Endodermal cell (in vitro differentiated cells): ENCODE measurements around the gene KRTAP4-11. TPM values are rescaled to one million over a fixed set of nuclear protein-coding genes. Genes with fewer than 3 reads are reported as not detected.

Source experiments
- DNase-seq: peaks from one replicate; pipeline ENCODE4 v3.0.0-alpha.2; 2017
- H3K27ac ChIP-seq: 2 replicates; pipeline ENCODE4 v1.5.1; 2013; ENCODE audit warnings: mild to moderate bottlenecking, low read depth, low read length, moderate library complexity
- H3K27me3 ChIP-seq: 2 replicates; pipeline ENCODE4 v1.6.1; 2013; ENCODE audit warnings: mild to moderate bottlenecking, low read length, moderate library complexity; ENCODE audit not compliant: insufficient read depth, control insufficient read depth, poor library complexity, severe bottlenecking
- H3K36me3 ChIP-seq: 2 replicates; pipeline ENCODE4 v1.7.0; 2013; ENCODE audit warnings: mild to moderate bottlenecking, low read length, moderate library complexity; ENCODE audit not compliant: control insufficient read depth, insufficient read depth
- H3K4me1 ChIP-seq: one replicate; pipeline ENCODE4 v1.7.0; 2013; ENCODE audit warnings: low read length; ENCODE audit not compliant: control insufficient read depth, insufficient read depth
- H3K4me3 ChIP-seq: 2 replicates; pipeline ENCODE4 v1.5.1; 2013; ENCODE audit warnings: mild to moderate bottlenecking, low read length, moderate library complexity
- H3K9ac ChIP-seq: 2 replicates; pipeline ENCODE4 v1.6.1; 2013; ENCODE audit warnings: mild to moderate bottlenecking, low read length, moderate library complexity; ENCODE audit not compliant: poor library complexity, severe bottlenecking; ENCODE audit errors: extremely low read depth
- H3K9me3 ChIP-seq: 2 replicates; pipeline ENCODE4 v1.6.1; 2013; ENCODE audit warnings: mild to moderate bottlenecking, low read length, moderate library complexity; ENCODE audit not compliant: control insufficient read depth
- H3K27ac Mint-ChIP-seq: 2 replicates; pipeline ENCODE4 v1.8.0; 2020; ENCODE audit warnings: mixed read lengths
- H3K27me3 Mint-ChIP-seq: 2 replicates; pipeline ENCODE4 v1.8.0; 2021; ENCODE audit warnings: mild to moderate bottlenecking, mixed read lengths; ENCODE audit not compliant: insufficient read depth
- H3K36me3 Mint-ChIP-seq: 2 replicates; pipeline ENCODE4 v1.8.0; 2020; ENCODE audit warnings: low read depth, mixed read lengths
- H3K4me1 Mint-ChIP-seq: 2 replicates; pipeline ENCODE4 v1.8.0; 2020; ENCODE audit warnings: mixed read lengths
- H3K4me3 Mint-ChIP-seq: 2 replicates; pipeline ENCODE4 v1.8.0; 2020; ENCODE audit warnings: mild to moderate bottlenecking, moderate library complexity, mixed read lengths
- H3K9me3 Mint-ChIP-seq: 2 replicates; pipeline ENCODE4 v1.8.0; 2020; ENCODE audit warnings: mild to moderate bottlenecking, mixed read lengths
- WGBS, 2 experiments: methylation state at CpG; one replicate each; pipeline versions ENCODE4 v1.1.5 to v1.1.7; 2013; ENCODE audit warnings: missing lambda C conversion rate in 2 of 2, mixed read lengths in 1 of 2; ENCODE audit not compliant: insufficient coverage in 1 of 2, insufficient read length in 1 of 2; 5-methylcytosine and 5-hydroxymethylcytosine counted together
- total RNA-seq, 2 donors: library from RNA; stranded (reverse); fragmentation: NEBNext Ultra II Directional in 1 of 2; extraction: Animal tissue kit (Norgen Biotek cat#: 25700) in 1 of 2; gene quantifications; 2 replicates in 1 of 2; 3 replicates in 1 of 2; pipeline ENCODE4 v1.2.1, GENCODE V29; 2021
- TF ChIP-seq, protein P1 (sequence below): fragments of 200-600 bp; sonication (generic); conservative IDR thresholded peaks from 2 replicates; pipeline ENCODE4 v1.5.0; 2021; ENCODE audit warnings: antibody characterized with exemption, mild to moderate bottlenecking

Gene KRTAP4-11
- total RNA-seq, 2 donors from 2014 or later: not detected

DNA sequence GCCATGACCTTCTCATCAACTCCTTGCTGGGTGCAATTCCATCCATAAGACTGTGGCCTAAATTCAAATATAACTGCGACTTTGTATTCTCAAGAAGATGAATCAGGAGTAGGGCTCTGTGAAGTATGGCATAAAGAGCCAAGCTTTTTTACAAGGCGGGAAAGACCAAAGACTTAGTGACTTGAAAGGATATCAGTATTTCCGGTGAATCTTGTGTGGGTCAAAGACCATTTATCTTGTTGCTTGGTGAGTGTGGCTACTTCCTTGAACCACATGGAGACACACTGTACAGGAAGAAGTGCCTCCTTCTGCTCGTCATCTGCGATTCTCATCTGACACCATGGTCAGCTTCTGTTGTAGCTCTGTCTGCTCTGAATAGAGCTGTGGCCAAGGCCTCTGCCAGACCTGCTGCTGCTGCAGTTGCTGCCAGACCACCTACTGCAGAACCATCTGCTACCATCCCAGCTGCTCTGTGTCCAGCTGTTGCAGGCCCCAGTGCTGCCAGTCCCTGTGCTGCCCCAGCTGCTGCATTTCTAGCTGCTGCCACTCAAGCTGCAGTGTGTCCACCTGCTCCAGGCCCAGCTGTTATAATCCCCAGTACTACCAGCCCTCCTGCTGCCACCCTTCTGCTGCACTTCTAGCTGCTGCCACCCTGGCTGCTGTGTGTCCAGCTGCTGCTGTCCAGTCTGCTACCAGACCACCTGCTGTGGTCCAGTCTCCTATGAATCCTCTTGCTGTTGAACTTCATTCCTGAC, 46.4 kb downstream of the KRTAP4-11 start:
- Histone ChIP-seq H3K27me3 (no peaks in the 10 kb centered on the region), H3K4me1 (no peaks in the 10 kb centered on the region), H3K27ac (no peak overlapping the region), H3K9me3 (no peaks in the 10 kb centered on the region), H3K9ac (no peak overlapping the region), H3K36me3 (no peaks in the 10 kb centered on the region), H3K4me3 (no peak overlapping the region)
- Mint-ChIP-seq H3K9me3 (no peaks in the 10 kb centered on the region), H3K27me3 (peaks cover 3% of the 10 kb centered on the region), H3K36me3 (no peaks in the 10 kb centered on the region), H3K4me3 (no peak overlapping the region), H3K27ac (no peak overlapping the region), H3K4me1 (no peaks in the 10 kb centered on the region)
- TF ChIP-seq, protein P1, sequence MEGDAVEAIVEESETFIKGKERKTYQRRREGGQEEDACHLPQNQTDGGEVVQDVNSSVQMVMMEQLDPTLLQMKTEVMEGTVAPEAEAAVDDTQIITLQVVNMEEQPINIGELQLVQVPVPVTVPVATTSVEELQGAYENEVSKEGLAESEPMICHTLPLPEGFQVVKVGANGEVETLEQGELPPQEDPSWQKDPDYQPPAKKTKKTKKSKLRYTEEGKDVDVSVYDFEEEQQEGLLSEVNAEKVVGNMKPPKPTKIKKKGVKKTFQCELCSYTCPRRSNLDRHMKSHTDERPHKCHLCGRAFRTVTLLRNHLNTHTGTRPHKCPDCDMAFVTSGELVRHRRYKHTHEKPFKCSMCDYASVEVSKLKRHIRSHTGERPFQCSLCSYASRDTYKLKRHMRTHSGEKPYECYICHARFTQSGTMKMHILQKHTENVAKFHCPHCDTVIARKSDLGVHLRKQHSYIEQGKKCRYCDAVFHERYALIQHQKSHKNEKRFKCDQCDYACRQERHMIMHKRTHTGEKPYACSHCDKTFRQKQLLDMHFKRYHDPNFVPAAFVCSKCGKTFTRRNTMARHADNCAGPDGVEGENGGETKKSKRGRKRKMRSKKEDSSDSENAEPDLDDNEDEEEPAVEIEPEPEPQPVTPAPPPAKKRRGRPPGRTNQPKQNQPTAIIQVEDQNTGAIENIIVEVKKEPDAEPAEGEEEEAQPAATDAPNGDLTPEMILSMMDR: no peak
- WGBS, 2 experiments: 92 to 96% methylated on average over 5 of the region's 5 CpGs
- DNase-seq: no peak

DNA sequence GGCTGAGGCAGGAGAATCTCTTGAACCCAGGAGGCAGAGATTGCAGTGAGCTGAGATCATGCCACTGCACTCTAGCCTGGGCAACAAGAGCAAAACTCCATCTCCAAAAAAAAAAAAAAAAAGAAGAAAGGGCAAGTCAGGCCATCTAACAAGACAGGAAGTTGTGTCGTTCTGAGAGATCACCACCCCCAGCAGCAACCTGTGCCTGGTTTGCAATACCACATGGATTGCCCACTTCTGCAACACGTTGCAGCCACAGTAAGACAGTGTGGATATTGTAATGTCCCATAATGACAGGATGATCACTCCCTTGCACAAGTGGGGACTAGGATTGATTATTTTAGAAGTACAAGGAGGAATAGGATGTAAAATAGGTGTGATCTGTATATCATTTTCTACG, 49.1 kb downstream of the KRTAP4-11 start:
- Histone ChIP-seq H3K9me3 (no peaks in the 10 kb centered on the region), H3K36me3 (no peaks in the 10 kb centered on the region), H3K4me1 (no peaks in the 10 kb centered on the region), H3K9ac (no peak overlapping the region), H3K27me3 (no peaks in the 10 kb centered on the region), H3K27ac (no peak overlapping the region), H3K4me3 (no peak overlapping the region)
- no peaks in the 10 kb centered on the region for H3K36me3 Mint-ChIP-seq
- H3K9me3 Mint-ChIP-seq: no peaks in the 10 kb centered on the region
- no peak for DNase-seq
- 88 to 89% methylated on average over 3 of the region's 3 CpGs for WGBS, 2 experiments
- H3K4me3 Mint-ChIP-seq: no peak overlapping the region
- H3K27ac Mint-ChIP-seq: no peak overlapping the region
- TF ChIP-seq, protein P1: no peak
- no peaks in the 10 kb centered on the region for H3K27me3 Mint-ChIP-seq
- H3K4me1 Mint-ChIP-seq: no peaks in the 10 kb centered on the region

DNA sequence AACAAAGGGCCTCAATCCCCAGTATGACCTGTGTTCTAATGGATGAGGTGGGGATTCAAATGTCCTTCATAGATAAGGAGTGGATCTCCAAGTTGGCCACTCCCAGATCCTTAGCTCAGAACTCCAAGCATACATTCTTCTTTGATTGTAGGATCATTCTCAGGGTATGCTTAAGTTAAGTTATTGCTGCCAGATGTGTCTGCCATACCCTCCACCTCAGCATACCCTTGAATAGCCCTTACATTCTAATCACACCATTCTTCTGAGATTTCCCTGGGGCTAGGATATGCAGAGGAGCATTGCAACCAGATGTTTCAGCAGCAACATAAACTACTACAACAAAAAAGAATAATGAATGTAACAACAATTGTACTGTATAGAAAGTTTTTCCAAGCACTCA, 50.9 kb downstream of the KRTAP4-11 start:
- no peaks in the 10 kb centered on the region for H3K27me3 Mint-ChIP-seq
- no peak for DNase-seq
- no peak overlapping the region for H3K9ac ChIP-seq
- no peaks in the 10 kb centered on the region for H3K4me1 ChIP-seq
- H3K4me1 Mint-ChIP-seq: no peaks in the 10 kb centered on the region
- TF ChIP-seq, protein P1: no peak
- no peaks in the 10 kb centered on the region for H3K27me3 ChIP-seq
- no peak overlapping the region for H3K4me3 ChIP-seq
- no peaks in the 10 kb centered on the region for H3K9me3 Mint-ChIP-seq
- no peaks in the 10 kb centered on the region for H3K36me3 ChIP-seq
- H3K4me3 Mint-ChIP-seq: no peak overlapping the region
- H3K9me3 ChIP-seq: no peaks in the 10 kb centered on the region
- no peak overlapping the region for H3K27ac ChIP-seq
- H3K27ac Mint-ChIP-seq: no peak overlapping the region
- no peaks in the 10 kb centered on the region for H3K36me3 Mint-ChIP-seq

Other genes starting within 250 kb of the KRTAP4-11 start
- gene KRT20, start 233.1 kb downstream of the KRTAP4-11 start, total RNA-seq: not detected
- not detected for gene KRT23, start 180.7 kb downstream of the KRTAP4-11 start, total RNA-seq
- not detected for gene KRT39, start 151.4 kb downstream of the KRTAP4-11 start, total RNA-seq
- not detected for gene KRT40, start 134.0 kb downstream of the KRTAP4-11 start, total RNA-seq
- not detected for gene KRTAP3-3, start 124.2 kb downstream of the KRTAP4-11 start, total RNA-seq
- not detected for gene KRTAP3-2, start 118.5 kb downstream of the KRTAP4-11 start, total RNA-seq
- gene KRTAP3-1, start 109.2 kb downstream of the KRTAP4-11 start, total RNA-seq: not detected
- not detected for gene KRTAP1-5, start 91.2 kb downstream of the KRTAP4-11 start, total RNA-seq
- gene KRTAP1-4, start 88.2 kb downstream of the KRTAP4-11 start, total RNA-seq: not detected
- not detected for gene KRTAP1-3, start 83.5 kb downstream of the KRTAP4-11 start, total RNA-seq
- not detected for gene KRTAP1-1, start 76.9 kb downstream of the KRTAP4-11 start, total RNA-seq
- gene KRTAP2-1, start 71.1 kb downstream of the KRTAP4-11 start, total RNA-seq: not detected
- not detected for gene KRTAP2-2, start 63.1 kb downstream of the KRTAP4-11 start, total RNA-seq
- not detected for gene KRTAP2-3, start 58.3 kb downstream of the KRTAP4-11 start, total RNA-seq
- not detected for gene KRTAP2-4, start 52.5 kb downstream of the KRTAP4-11 start, total RNA-seq
- not detected for gene KRTAP4-7, start 34.2 kb downstream of the KRTAP4-11 start, total RNA-seq
- not detected for gene KRTAP4-8, start 20.2 kb downstream of the KRTAP4-11 start, total RNA-seq
- not detected for gene KRTAP4-16, start 16.2 kb downstream of the KRTAP4-11 start, total RNA-seq
- gene KRTAP4-9, start 13.0 kb downstream of the KRTAP4-11 start, total RNA-seq: not detected
- not detected for gene KRTAP4-12, start 5.8 kb upstream of the KRTAP4-11 start, total RNA-seq
- gene KRTAP4-6, start 22.2 kb upstream of the KRTAP4-11 start, total RNA-seq: not detected
- not detected for gene KRTAP4-5, start 31.5 kb upstream of the KRTAP4-11 start, total RNA-seq
- gene KRTAP4-4, start 42.4 kb upstream of the KRTAP4-11 start, total RNA-seq: not detected
- not detected for gene KRTAP4-3, start 49.8 kb upstream of the KRTAP4-11 start, total RNA-seq
- not detected for gene KRTAP4-2, start 59.8 kb upstream of the KRTAP4-11 start, total RNA-seq
- gene KRTAP4-1, start 66.5 kb upstream of the KRTAP4-11 start, total RNA-seq: not detected
- gene KRTAP9-1, start 71.5 kb upstream of the KRTAP4-11 start, total RNA-seq: not detected
- gene KRTAP9-2, start 108.3 kb upstream of the KRTAP4-11 start, total RNA-seq: not detected
- not detected for gene KRTAP9-3, start 114.1 kb upstream of the KRTAP4-11 start, total RNA-seq
- not detected for gene KRTAP9-8, start 119.6 kb upstream of the KRTAP4-11 start, total RNA-seq
- not detected for gene KRTAP9-4, start 131.3 kb upstream of the KRTAP4-11 start, total RNA-seq
- not detected for gene KRTAP9-9, start 137.0 kb upstream of the KRTAP4-11 start, total RNA-seq
- gene KRTAP9-6, start 147.0 kb upstream of the KRTAP4-11 start, total RNA-seq: not detected
- gene KRTAP9-7, start 157.3 kb upstream of the KRTAP4-11 start, total RNA-seq: not detected
- not detected for gene KRTAP29-1, start 184.5 kb upstream of the KRTAP4-11 start, total RNA-seq
- gene KRTAP16-1, start 190.9 kb upstream of the KRTAP4-11 start, total RNA-seq: not detected
- under 1 TPM; 0.46 to 0.48 TPM for gene KRTAP17-1, start 197.3 kb upstream of the KRTAP4-11 start, total RNA-seq
- not detected for gene KRT33A, start 232.5 kb upstream of the KRTAP4-11 start, total RNA-seq